SK-N-MC (cell line): ENCODE measurements around the gene TOM1L2.

Experiments
- DNase-seq: peaks from one replicate; pipeline ENCODE4 v3.0.0-alpha.2; 2011; ENCODE audit warnings: low read depth, low spot score
- H3K27ac ChIP-seq: fragments of 200-600 bp; sonication (generic); 2 replicates; pipeline ENCODE4 v1.5.1; 2016; ENCODE audit warnings: mixed run types
- H3K36me3 ChIP-seq: fragments of 200-600 bp; sonication (generic); 2 replicates; pipeline ENCODE4 v1.6.1; 2017; ENCODE audit warnings: antibody characterized with exemption, low read length, mixed read lengths; ENCODE audit not compliant: insufficient read depth
- H3K4me3 ChIP-seq: fragments of 200-600 bp; sonication (generic); 2 replicates; pipeline ENCODE4 v1.5.1; 2016
- H3K9ac ChIP-seq: fragments of 200-600 bp; sonication (generic); 2 replicates; pipeline ENCODE4 v1.8.0; 2017; ENCODE audit warnings: mixed run types, mixed read lengths; ENCODE audit not compliant: insufficient read length
- H3K9me3 ChIP-seq: fragments of 200-600 bp; sonication (generic); 2 replicates; pipeline ENCODE4 v1.6.1; 2017; ENCODE audit warnings: low read depth, mild to moderate bottlenecking, antibody characterized with exemption, low read length, moderate library complexity, mixed read lengths
- EZH2 ChIP-seq: fragments of 200-600 bp; sonication (generic); IDR thresholded peaks from one replicate; pipeline ENCODE4 v1.6.1; 2017; ENCODE audit warnings: antibody characterized with exemption
- FOXP2 ChIP-seq: optimal IDR thresholded peaks from 2 replicates; pipeline ENCODE3; 2011; ENCODE audit warnings: mild to moderate bottlenecking, moderate library complexity; ENCODE audit not compliant: insufficient read depth; ENCODE audit errors: extremely low read length, control extremely low read depth
- POLR2AphosphoS5 ChIP-seq: IDR thresholded peaks from 2 replicates; pipeline ENCODE4 v1.6.1; 2012; ENCODE audit warnings: mild to moderate bottlenecking, low read depth, low read length, borderline replicate concordance

TOM1L2 gene

DNA sequence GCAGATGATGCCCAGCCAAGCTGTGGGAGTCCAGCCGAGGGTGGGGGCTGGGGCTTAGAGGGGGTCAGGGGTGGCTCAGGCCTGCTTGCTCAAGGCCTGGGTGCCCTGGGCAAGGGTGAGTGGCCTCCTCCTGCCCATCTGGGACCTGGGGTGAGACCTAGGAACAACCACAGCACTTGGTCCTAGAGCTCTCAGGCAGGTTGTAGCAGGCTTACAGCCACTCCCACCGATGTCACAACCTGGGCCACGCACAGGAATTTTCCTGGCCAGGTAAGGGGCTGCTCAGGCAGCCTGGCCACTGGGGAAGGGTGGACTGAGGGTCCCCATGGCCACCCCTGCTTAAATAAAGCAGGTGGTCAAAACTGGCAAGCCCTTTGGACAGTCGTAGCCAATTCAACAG is 129.1 kb downstream of the TOM1L2 start:
- DNase-seq = no peak
- Histone ChIP-seq H3K9ac (no peak overlapping the region), H3K9me3 (no peaks in the 10 kb centered on the region), H3K27ac (no peak overlapping the region), H3K36me3 (no peaks in the 10 kb centered on the region), H3K4me3 (no peak overlapping the region)
- TF ChIP-seq FOXP2 = no peak
- no peak for TF ChIP-seq EZH2

DNA sequence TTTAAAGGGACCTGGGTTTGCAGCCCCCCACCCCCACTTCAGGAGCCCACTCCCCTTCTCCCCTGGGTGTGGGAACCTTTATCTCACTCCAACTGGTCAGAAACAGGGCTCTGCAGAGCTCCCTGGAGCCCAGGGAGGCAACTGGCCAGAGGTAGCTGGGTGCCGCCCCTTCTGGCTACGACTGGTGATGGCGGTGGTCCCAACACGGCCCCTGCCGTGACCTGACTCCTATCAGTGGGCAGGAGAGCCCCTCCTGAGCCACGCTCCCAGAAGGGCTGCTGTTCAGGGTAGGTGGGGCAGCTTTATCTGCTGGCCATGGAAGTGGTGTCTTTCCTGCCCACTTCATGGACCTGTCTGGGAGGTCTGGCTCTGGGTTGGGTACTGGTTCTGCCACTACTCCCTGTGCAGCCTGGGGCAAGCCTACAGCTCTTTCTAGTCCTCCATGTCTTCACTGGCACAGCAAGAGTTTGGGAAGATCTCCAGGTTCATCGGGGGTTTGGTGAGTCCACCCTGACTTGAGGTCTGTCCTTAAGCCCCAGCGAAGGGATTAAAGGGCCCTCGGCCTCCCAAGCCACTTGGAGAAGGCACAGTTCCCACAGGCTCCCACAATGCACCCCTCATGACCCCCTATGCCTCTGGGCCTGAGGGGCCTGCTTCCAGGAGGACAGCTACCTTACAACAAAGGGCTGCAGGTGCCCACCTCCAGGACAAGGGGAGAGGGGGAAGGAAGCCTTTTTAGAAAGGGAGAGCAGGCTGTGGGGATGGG is 129.9 kb downstream of the TOM1L2 start:
- H3K4me3 ChIP-seq = no peak overlapping the region
- TF ChIP-seq POLR2AphosphoS5 = no peak
- TF ChIP-seq EZH2 = no peak
- no peak for TF ChIP-seq FOXP2
- no peaks in the 10 kb centered on the region for H3K9me3 ChIP-seq
- no peak overlapping the region for H3K9ac ChIP-seq
- DNase-seq = no peak
- H3K36me3 ChIP-seq = no peaks in the 10 kb centered on the region
- H3K27ac ChIP-seq = no peak overlapping the region

DNA sequence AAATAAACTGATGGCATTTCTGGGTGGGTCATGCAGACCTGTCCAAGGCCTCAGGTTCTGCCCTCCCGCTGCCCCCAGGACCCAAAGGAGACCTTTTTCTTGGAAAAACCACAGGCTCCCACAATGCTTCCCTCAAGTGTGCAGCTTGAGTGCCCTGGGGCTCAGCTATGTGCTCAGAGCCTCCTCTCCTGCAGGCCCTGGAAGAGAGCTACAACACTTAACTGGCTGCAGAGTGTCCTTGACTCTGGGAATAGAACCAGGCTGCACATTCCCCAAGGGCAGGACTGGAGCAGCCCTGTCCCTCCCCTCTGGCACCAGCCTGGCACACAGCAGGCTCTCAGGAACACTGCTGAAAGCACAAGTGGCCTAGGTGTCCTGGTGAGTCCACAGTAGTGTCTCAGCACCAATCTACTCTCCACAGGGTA is 130.6 kb downstream of the TOM1L2 start:
- peak overlapping the region; percentile 37 for H3K27ac ChIP-seq
- no peaks in the 10 kb centered on the region for H3K9me3 ChIP-seq
- H3K9ac ChIP-seq = no peak overlapping the region
- H3K36me3 ChIP-seq = no peaks in the 10 kb centered on the region
- no peak overlapping the region for H3K4me3 ChIP-seq
- no peak for TF ChIP-seq POLR2AphosphoS5
- no peak for TF ChIP-seq FOXP2
- no peak for TF ChIP-seq EZH2
- no peak for DNase-seq

DNA sequence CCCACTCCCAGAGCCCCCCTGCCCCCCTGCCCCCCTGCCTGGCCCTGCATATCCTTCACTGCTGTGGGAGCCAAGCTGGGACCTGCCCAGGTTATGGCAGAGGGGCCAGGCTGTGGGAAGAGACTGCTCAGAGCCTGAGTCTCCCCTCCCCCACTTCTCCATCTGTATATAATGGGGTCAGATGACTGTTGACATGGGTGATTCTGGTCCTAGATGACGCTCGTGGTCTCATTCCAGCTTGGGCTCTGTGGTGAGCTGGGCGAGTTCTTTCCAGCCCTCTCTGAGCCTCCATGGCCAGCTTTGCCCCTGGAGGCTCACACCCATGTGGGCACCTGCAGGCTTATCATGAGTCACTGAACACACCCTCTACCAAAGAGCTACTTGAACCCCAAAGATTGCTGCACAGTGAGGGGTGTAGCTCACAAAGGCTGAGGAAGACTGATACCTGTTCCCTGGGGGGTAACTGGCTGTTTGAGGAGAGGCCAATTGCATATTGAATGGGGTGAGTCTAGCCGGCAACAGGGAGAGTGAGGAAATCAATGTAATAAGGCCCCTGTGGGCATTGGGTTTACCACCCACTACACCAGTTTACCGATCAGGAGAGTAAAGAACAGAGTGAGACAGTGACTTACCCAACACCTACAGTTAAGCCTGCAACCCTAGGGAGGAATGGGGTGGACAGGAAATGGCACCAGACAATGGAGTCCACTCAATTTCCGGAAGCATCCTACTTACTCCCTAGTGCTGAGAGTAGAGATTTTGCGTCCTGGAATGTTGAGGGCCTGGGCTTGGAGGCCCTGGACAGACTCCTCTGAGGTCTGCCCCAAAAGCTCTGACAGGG is 131.2 kb downstream of the TOM1L2 start:
- no peak for TF ChIP-seq FOXP2
- TF ChIP-seq POLR2AphosphoS5 = no peak
- TF ChIP-seq EZH2 = no peak
- no peak overlapping the region for H3K4me3 ChIP-seq
- peak overlapping the region; percentile 37 for H3K27ac ChIP-seq
- no peaks in the 10 kb centered on the region for H3K36me3 ChIP-seq
- H3K9ac ChIP-seq = no peak overlapping the region
- H3K9me3 ChIP-seq = no peaks in the 10 kb centered on the region
- DNase-seq = no peak

DNA sequence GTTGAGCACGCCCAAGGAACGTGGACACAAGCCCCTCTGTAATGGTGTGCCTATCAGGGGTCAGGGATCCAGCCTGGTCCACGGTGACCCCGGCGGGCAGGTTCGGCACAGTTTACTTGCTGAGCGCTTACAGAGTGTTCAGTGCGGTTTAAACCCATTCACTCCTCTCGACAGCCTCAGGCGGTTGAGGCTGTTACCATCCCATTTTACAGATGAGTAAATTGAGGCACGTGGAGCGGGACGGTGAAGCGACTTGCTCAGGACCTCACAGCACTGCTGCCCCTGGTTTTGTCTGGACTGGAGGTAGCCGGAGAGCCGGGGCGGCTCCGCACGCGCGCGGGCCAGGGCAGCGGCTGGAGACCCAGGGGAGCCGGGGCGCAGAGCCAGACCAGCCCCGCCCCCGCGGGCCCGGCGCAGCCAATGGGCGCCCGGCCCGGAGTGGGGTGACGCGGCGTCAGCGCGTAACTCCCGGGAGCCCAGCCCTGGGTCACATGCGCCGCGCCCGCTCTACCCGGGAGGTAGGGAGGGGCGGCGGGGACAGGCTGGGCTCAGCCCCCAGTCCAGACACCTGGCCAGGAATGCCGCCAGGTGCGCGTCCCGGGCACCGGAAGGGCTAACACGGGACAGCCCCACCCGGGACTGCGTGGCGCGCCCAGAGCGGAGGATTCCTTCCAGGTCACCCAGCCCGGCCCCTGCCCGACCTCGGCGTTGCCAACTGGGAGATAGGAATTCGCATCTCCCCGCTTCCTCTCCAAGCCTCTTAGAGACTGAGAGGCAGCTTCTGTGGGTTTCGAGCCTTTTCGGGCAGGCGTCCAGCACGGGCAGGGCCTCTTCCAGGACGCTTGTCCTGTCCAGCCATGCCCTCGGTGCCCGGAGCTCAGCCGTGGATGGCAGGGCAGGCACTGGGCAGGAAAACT is 132.2 kb downstream of the TOM1L2 start:
- H3K27ac ChIP-seq = no peak overlapping the region; the same call in 1 of the 2 replicates
- no peak for TF ChIP-seq FOXP2
- TF ChIP-seq POLR2AphosphoS5 = peak; percentile 15; the same call in 1 of the 2 replicates
- no peak for DNase-seq
- no peak overlapping the region for H3K4me3 ChIP-seq
- no peaks in the 10 kb centered on the region for H3K9me3 ChIP-seq
- H3K36me3 ChIP-seq = peaks cover 5% of the 10 kb centered on the region; the same call in 1 of the 2 replicates
- no peak overlapping the region for H3K9ac ChIP-seq

DNA sequence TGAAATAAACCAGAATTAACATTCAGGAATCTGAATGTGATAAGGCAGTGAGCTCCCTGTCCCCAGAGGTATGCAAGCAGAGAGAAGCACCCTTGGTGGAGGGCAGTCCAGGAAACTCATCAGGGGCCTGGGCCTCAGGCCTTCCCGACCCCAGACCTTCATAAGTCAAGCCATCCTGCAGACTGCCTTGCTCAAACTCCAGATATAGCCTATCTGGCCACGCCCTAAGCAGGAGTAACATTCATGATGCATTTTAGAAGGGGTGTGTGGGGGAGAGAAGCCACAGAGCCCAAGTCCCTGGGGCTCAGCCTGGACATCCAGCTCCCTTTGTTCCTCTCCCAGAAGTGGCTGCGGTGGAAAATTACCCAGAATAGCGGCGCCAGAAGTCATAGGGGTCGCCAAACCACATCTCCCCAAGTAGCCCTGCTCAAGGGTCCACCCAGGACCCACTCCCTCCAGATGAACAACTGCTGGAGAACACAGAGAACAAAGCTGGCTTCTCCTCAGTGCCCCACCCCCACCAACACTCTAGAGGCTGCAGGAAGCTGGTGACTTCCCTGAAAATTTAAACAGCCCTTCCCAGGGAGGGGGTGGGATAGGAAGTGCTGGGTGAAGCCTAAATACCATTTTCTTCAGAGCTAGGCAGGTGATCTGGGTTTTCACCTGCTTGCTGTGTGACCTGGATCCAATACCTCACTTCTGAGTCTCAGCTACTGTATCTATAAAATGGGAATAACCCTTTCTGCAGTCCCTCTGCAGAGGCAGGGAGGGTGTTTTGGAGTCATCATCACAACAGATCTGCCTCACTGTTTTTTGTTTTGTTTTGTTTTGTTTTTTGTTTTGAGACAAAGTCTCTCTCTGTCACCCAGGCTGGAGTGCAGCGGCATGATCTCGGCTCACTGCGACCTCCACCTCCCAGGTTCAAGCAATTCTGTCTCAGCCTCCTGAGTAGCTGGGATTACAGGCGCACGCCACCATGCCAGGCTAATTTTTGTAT is 133.9 kb downstream of the TOM1L2 start:
- no peaks in the 10 kb centered on the region for H3K9me3 ChIP-seq
- H3K27ac ChIP-seq = peak overlapping the region; percentile 94
- H3K9ac ChIP-seq = peak overlapping the region; percentile 98
- H3K4me3 ChIP-seq = peak overlapping the region; percentile 32; the same call in 1 of the 2 replicates
- peaks cover 6% of the 10 kb centered on the region; the same call in 1 of the 2 replicates for H3K36me3 ChIP-seq
- no peak for DNase-seq
- TF ChIP-seq POLR2AphosphoS5 (no peak), FOXP2 (no peak), EZH2 (no peak)

DNA sequence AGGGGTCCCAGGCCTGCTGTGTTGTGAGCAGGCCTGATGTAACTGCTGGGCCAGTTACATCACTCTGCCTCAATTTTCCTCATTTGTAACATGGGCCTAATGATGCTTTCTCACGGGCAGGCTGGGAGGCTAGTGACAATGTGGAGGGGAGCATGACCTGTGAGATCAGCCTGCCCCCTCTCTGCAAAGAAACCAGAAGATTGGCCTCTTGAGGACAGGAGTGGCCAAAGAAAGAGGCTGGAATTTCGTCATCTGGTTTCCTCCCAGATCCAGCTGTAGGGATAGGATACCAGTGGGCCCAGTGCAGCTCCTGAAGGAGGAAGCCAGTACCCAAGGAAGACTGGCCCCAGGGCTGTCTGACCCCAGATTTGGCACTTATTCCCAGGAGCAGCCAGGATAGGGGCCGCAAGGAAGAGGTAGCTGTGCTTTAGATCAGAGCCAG is 134.8 kb downstream of the TOM1L2 start:
- peak overlapping the region; percentile 92 for H3K4me3 ChIP-seq
- DNase-seq = no peak
- H3K9me3 ChIP-seq = no peaks in the 10 kb centered on the region
- peaks cover 7% of the 10 kb centered on the region; the same call in 1 of the 2 replicates for H3K36me3 ChIP-seq
- peak overlapping the region; percentile 94 for H3K27ac ChIP-seq
- H3K9ac ChIP-seq = peak overlapping the region; percentile 98
- TF ChIP-seq EZH2 (no peak), FOXP2 (no peak), POLR2AphosphoS5 (no peak)
